Measurements from ENCODE around the gene MOB3C. TPM values are rescaled to one million over a fixed set of nuclear protein-coding genes. Genes with fewer than 3 reads are reported as not detected.

The MOB3C gene
- total RNA-seq, 4 donors from 2014 or later: 24.7 to 30.0 (median 28.9) TPM

GRCh38 chr1:46562498-46562897, 54.1 kb downstream of the MOB3C start:
- no peak for TF ChIP-seq CTCF (IDR thresholded peaks at IDR 0.05)
- ATAC-seq (ENCODE audit: low FRiP score): no peak
- DNase-seq (ENCODE audit: low spot score): no peak

- no peak for ATAC-seq (ENCODE audit: low FRiP score)
- no peak for TF ChIP-seq CTCF (IDR thresholded peaks at IDR 0.05)
- no peak for DNase-seq (ENCODE audit: low spot score)
Observed at GRCh38 chr1:46558966-46559365, 57.6 kb downstream of the MOB3C start.

GRCh38 chr1:46558141-46558963, 58.3 kb downstream of the MOB3C start:
- DNase-seq (ENCODE audit: low spot score) (no peak), ATAC-seq (ENCODE audit: low FRiP score) (no peak)
- TF ChIP-seq CTCF (IDR thresholded peaks at IDR 0.05): no peak

Other genes with a start within 250 kb of the MOB3C start
- 10 to 100 TPM; 11.5 to 36.4 (median 20.3) TPM for gene FAAH, start 222.5 kb downstream of the MOB3C start, total RNA-seq
- gene DMBX1, start 127.0 kb downstream of the MOB3C start, total RNA-seq: not detected
- not detected for gene KNCN, start 65.2 kb downstream of the MOB3C start, total RNA-seq
- gene MKNK1, start 12.5 kb downstream of the MOB3C start, total RNA-seq: 10 to 100 TPM; 46.1 to 81.2 (median 67.6) TPM
- 10 to 100 TPM; 33.1 to 83.6 (median 57.0) TPM for gene ATPAF1, start 51.6 kb upstream of the MOB3C start, total RNA-seq
- not detected for gene TEX38, start 55.0 kb upstream of the MOB3C start, total RNA-seq
- gene EFCAB14, start 102.3 kb upstream of the MOB3C start, total RNA-seq: 100 to 1,000 TPM in 2 of 4 donors, 10 to 100 TPM in 2; 91.4 to 144 (median 103) TPM
- 100 to 1,000 TPM; 188 to 420 (median 269) TPM for gene CYP4B1, start 182.2 kb upstream of the MOB3C start, total RNA-seq